SK-N-SH treated with all-trans-retinoic acid at 6 μM for 48 hours (cell line): ENCODE data around the gene COMMD4.

Experiments
- ARNTL ChIP-seq: fragments of 450-650 bp; formaldehyde crosslinking; IDR thresholded peaks from 2 replicates; pipeline ENCODE4 v1.5.0; 2020; ENCODE audit warnings: low read depth, mild to moderate bottlenecking, moderate library complexity, borderline replicate concordance
- GLIS3 ChIP-seq: fragments of 250-450 bp; sonication (Bioruptor Pico); IDR thresholded peaks from 2 replicates; pipeline ENCODE4 v1.5.0; 2020; ENCODE audit warnings: mild to moderate bottlenecking, moderate library complexity
- ISL1 ChIP-seq: fragments of 250-450 bp; sonication (Bioruptor Pico); IDR thresholded peaks from 2 replicates; pipeline ENCODE4 v2.1.2; 2022; ENCODE audit warnings: mild to moderate bottlenecking, moderate library complexity
- PPARA ChIP-seq: fragments of 250-450 bp; sonication (Bioruptor Pico); IDR thresholded peaks from 2 replicates; pipeline ENCODE4 v1.5.0; 2020; ENCODE audit warnings: mild to moderate bottlenecking, borderline replicate concordance
- ZC3H10 ChIP-seq: fragments of 250-450 bp; sonication (Bioruptor Pico); IDR thresholded peaks from 2 replicates; pipeline ENCODE4 v1.5.1; 2021; ENCODE audit warnings: mild to moderate bottlenecking, moderate library complexity
- ZNF70 ChIP-seq: fragments of 450-650 bp; formaldehyde crosslinking; IDR thresholded peaks from 2 replicates; pipeline ENCODE4 v1.5.0; 2020; ENCODE audit warnings: mild to moderate bottlenecking, moderate library complexity
- ZNF8 ChIP-seq: fragments of 450-650 bp; formaldehyde crosslinking; IDR thresholded peaks from 2 replicates; pipeline ENCODE4 v1.5.0; 2020; ENCODE audit warnings: mild to moderate bottlenecking, moderate library complexity
- TF ChIP-seq, protein P1 (sequence below): fragments of 250-450 bp; sonication (Bioruptor Pico); IDR thresholded peaks from 2 replicates; pipeline ENCODE4 v1.8.0; 2020; ENCODE audit warnings: mild to moderate bottlenecking, moderate library complexity, borderline replicate concordance
- TF ChIP-seq, protein P2 (sequence below): fragments of 250-450 bp; sonication (Bioruptor Pico); IDR thresholded peaks from 2 replicates; pipeline ENCODE4 v1.5.0; 2020; ENCODE audit warnings: mild to moderate bottlenecking, moderate library complexity
- TF ChIP-seq, protein P3 (sequence below): fragments of 250-450 bp; sonication (Bioruptor Pico); IDR thresholded peaks from 2 replicates; pipeline ENCODE4 v1.8.0; 2021; ENCODE audit warnings: low read depth, mild to moderate bottlenecking, moderate library complexity, borderline replicate concordance
- TF ChIP-seq, protein P4 (sequence below): fragments of 250-450 bp; sonication (Bioruptor Pico); IDR thresholded peaks from 2 replicates; pipeline ENCODE4 v1.5.1; 2020; ENCODE audit warnings: low read depth, mild to moderate bottlenecking, moderate library complexity

DNA sequence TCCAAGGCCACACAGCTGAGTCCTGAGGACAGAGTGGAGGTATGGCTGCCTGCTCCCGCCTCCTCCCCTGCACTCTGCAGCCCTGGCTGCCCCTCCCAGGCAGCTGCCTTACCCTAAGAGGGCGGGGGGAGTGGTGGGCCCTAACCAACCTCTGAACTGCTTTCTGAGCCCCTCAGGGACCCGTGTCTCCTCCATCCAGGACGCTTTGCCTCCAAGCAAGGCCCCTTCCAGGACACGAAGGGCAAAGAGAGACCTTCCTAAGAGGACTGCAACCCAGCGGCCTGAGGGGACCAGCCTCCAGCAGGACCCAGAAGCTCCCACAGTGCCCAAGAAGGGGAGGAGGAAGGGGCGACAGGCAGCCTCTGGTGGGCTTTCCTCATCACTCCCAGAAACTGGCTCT lies 18.6 kb downstream of the COMMD4 start:
- no peak for TF ChIP-seq GLIS3 (CRISPR knock-in tag)
- TF ChIP-seq, protein P1, sequence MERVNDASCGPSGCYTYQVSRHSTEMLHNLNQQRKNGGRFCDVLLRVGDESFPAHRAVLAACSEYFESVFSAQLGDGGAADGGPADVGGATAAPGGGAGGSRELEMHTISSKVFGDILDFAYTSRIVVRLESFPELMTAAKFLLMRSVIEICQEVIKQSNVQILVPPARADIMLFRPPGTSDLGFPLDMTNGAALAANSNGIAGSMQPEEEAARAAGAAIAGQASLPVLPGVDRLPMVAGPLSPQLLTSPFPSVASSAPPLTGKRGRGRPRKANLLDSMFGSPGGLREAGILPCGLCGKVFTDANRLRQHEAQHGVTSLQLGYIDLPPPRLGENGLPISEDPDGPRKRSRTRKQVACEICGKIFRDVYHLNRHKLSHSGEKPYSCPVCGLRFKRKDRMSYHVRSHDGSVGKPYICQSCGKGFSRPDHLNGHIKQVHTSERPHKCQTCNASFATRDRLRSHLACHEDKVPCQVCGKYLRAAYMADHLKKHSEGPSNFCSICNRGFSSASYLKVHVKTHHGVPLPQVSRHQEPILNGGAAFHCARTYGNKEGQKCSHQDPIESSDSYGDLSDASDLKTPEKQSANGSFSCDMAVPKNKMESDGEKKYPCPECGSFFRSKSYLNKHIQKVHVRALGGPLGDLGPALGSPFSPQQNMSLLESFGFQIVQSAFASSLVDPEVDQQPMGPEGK (CRISPR knock-in tag), result no peak
- no peak for TF ChIP-seq ZC3H10 (CRISPR knock-in tag)
- TF ChIP-seq, protein P2, sequence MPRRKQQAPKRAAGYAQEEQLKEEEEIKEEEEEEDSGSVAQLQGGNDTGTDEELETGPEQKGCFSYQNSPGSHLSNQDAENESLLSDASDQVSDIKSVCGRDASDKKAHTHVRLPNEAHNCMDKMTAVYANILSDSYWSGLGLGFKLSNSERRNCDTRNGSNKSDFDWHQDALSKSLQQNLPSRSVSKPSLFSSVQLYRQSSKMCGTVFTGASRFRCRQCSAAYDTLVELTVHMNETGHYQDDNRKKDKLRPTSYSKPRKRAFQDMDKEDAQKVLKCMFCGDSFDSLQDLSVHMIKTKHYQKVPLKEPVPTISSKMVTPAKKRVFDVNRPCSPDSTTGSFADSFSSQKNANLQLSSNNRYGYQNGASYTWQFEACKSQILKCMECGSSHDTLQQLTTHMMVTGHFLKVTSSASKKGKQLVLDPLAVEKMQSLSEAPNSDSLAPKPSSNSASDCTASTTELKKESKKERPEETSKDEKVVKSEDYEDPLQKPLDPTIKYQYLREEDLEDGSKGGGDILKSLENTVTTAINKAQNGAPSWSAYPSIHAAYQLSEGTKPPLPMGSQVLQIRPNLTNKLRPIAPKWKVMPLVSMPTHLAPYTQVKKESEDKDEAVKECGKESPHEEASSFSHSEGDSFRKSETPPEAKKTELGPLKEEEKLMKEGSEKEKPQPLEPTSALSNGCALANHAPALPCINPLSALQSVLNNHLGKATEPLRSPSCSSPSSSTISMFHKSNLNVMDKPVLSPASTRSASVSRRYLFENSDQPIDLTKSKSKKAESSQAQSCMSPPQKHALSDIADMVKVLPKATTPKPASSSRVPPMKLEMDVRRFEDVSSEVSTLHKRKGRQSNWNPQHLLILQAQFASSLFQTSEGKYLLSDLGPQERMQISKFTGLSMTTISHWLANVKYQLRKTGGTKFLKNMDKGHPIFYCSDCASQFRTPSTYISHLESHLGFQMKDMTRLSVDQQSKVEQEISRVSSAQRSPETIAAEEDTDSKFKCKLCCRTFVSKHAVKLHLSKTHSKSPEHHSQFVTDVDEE (CRISPR knock-in tag), result no peak
- TF ChIP-seq ARNTL (CRISPR knock-in tag), result no peak
- TF ChIP-seq ZNF8 (CRISPR knock-in tag), result no peak
- no peak for TF ChIP-seq PPARA (CRISPR knock-in tag)
- TF ChIP-seq, protein P3, sequence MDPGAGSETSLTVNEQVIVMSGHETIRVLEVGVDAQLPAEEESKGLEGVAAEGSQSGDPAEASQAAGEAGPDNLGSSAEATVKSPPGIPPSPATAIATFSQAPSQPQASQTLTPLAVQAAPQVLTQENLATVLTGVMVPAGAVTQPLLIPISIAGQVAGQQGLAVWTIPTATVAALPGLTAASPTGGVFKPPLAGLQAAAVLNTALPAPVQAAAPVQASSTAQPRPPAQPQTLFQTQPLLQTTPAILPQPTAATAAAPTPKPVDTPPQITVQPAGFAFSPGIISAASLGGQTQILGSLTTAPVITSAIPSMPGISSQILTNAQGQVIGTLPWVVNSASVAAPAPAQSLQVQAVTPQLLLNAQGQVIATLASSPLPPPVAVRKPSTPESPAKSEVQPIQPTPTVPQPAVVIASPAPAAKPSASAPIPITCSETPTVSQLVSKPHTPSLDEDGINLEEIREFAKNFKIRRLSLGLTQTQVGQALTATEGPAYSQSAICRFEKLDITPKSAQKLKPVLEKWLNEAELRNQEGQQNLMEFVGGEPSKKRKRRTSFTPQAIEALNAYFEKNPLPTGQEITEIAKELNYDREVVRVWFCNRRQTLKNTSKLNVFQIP (CRISPR knock-in tag), result no peak
- no peak for TF ChIP-seq ISL1 (CRISPR knock-in tag)
- TF ChIP-seq, protein P4, sequence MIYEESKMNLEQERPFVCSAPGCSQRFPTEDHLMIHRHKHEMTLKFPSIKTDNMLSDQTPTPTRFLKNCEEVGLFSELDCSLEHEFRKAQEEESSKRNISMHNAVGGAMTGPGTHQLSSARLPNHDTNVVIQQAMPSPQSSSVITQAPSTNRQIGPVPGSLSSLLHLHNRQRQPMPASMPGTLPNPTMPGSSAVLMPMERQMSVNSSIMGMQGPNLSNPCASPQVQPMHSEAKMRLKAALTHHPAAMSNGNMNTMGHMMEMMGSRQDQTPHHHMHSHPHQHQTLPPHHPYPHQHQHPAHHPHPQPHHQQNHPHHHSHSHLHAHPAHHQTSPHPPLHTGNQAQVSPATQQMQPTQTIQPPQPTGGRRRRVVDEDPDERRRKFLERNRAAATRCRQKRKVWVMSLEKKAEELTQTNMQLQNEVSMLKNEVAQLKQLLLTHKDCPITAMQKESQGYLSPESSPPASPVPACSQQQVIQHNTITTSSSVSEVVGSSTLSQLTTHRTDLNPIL (CRISPR knock-in tag), result no peak
- no peak for TF ChIP-seq ZNF70 (CRISPR knock-in tag)
